ENCODE data around the gene CRABP2. TPM values are rescaled to one million over a fixed set of nuclear protein-coding genes. Genes with fewer than 3 reads are reported as not detected.

Gene CRABP2
- total and polyA plus RNA-seq, 2 experiments from 2014 or later, result 45.9 to 137 TPM

DNA sequence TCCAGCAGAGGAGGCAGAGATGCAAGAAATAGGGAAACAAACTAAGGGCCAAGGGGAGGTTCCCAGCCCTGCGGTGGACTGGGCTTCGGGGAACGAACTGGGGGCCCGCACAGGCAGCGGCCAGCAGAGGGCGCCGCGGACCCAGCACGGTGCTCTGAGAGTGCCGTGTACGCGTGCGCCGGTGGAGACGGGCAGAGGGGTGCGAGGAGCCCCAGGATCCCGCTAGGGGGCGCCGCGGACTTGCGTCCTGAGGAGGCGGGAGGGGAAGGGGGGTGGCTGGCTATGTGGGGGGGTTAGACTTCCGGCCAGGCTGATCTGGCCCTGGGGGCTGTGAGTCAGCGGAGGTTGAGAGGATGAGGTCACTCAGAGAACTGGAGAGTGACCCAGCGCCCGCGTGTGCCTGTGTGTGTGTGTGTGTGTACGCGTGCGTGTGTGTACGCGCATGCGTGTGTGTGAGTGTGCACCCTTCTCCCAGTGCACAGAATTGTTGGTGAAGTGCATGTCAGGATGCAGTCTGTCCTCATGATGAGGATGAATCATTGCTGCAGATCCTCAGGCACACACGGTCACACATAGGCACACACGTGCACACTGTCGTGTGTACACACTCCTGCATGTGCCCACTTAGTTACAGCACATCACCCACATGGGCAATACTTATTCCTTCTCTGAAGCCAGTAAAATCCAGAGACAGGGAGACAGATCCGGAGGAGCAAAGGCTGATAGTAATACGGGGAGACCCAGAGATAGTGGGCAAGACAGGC is 45.2 kb downstream of the CRABP2 start:
- H3K4me2 ChIP-seq, result peak overlapping the region; percentile 74
- no peaks in the 10 kb centered on the region for H3K79me2 ChIP-seq (replicated peaks; ENCODE audit: insufficient read depth)
- peak overlapping the region; percentile 81; the same call in 1 of the 2 replicates for H3K27ac ChIP-seq (ENCODE audit: low read depth)

More for the DNA sequence above, 45.2 kb downstream of the CRABP2 start:
- no peaks in the 10 kb centered on the region; the same call in 1 of the 3 replicates for H3K9me3 Mint-ChIP-seq
- peaks cover 2% of the 10 kb centered on the region; the same call in 1 of the 3 replicates for H3K36me3 Mint-ChIP-seq (ENCODE audit: low read depth)
- peaks cover 47% of the 10 kb centered on the region for H3K27me3 Mint-ChIP-seq (ENCODE audit: insufficient read depth, low read depth, poor library complexity)
- peaks cover 67% of the 10 kb centered on the region for H3K4me1 ChIP-seq (ENCODE audit: insufficient read depth)
- 0 out of 2 replicates have a peak overlapping the region, but pooled peaks have one; percentile 9 for H3K4me3 ChIP-seq
- H3K4me3 Mint-ChIP-seq, result peak overlapping the region; percentile 40; the same call in 2 of the 3 replicates
- DNase-seq (ENCODE audit: low spot score), result peak; percentile 99
- H2AFZ ChIP-seq, result peak overlapping the region; percentile 74; the same call in 1 of the 2 replicates
- no peaks in the 10 kb centered on the region for H3K9me2 ChIP-seq (ENCODE audit: insufficient read depth)
- peaks cover 24% of the 10 kb centered on the region; the same call in 1 of the 2 replicates for H3F3A ChIP-seq (replicated peaks; ENCODE audit: low read depth)
- no peaks in the 10 kb centered on the region for H4K20me1 ChIP-seq (replicated peaks; ENCODE audit: insufficient read depth)
- H3K4me1 Mint-ChIP-seq, result peaks cover 72% of the 10 kb centered on the region
- H3K27ac Mint-ChIP-seq, result peak overlapping the region; percentile 98
- peaks cover 47% of the 10 kb centered on the region for H3K27me3 ChIP-seq (ENCODE audit: insufficient read depth)
- H3K36me3 ChIP-seq (ENCODE audit: insufficient read depth), result no peaks in the 10 kb centered on the region
- no peak for TF ChIP-seq JUNB (IDR thresholded peaks at IDR 0.05; ENCODE audit: unreplicated experiment)
- TF ChIP-seq POLR2AphosphoS5 (IDR thresholded peaks at IDR 0.05; ENCODE audit: low read depth), result peak; percentile 27; the same call in 1 of the 2 replicates
- TF ChIP-seq, protein P1, sequence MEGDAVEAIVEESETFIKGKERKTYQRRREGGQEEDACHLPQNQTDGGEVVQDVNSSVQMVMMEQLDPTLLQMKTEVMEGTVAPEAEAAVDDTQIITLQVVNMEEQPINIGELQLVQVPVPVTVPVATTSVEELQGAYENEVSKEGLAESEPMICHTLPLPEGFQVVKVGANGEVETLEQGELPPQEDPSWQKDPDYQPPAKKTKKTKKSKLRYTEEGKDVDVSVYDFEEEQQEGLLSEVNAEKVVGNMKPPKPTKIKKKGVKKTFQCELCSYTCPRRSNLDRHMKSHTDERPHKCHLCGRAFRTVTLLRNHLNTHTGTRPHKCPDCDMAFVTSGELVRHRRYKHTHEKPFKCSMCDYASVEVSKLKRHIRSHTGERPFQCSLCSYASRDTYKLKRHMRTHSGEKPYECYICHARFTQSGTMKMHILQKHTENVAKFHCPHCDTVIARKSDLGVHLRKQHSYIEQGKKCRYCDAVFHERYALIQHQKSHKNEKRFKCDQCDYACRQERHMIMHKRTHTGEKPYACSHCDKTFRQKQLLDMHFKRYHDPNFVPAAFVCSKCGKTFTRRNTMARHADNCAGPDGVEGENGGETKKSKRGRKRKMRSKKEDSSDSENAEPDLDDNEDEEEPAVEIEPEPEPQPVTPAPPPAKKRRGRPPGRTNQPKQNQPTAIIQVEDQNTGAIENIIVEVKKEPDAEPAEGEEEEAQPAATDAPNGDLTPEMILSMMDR (conservative IDR thresholded peaks at IDR 0.05; ENCODE audit: low read depth in 2 of 2), result peak; percentile 93 to 98
- TF ChIP-seq CREB1 (CRISPR knock-in tag; IDR thresholded peaks at IDR 0.05; ENCODE audit: low read depth), result peak; percentile 60; the same call in 1 of the 2 replicates
- TF ChIP-seq, protein P2, sequence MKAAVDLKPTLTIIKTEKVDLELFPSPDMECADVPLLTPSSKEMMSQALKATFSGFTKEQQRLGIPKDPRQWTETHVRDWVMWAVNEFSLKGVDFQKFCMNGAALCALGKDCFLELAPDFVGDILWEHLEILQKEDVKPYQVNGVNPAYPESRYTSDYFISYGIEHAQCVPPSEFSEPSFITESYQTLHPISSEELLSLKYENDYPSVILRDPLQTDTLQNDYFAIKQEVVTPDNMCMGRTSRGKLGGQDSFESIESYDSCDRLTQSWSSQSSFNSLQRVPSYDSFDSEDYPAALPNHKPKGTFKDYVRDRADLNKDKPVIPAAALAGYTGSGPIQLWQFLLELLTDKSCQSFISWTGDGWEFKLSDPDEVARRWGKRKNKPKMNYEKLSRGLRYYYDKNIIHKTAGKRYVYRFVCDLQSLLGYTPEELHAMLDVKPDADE (IDR thresholded peaks at IDR 0.05), result peak; percentile 74; the same call in 1 of the 2 replicates
- TF ChIP-seq ZNF114 (CRISPR knock-in tag; IDR thresholded peaks at IDR 0.05), result no peak
- TF ChIP-seq ZNF331 (CRISPR knock-in tag; IDR thresholded peaks at IDR 0.05; ENCODE audit: low read depth), result no peak
- TF ChIP-seq, protein P3, sequence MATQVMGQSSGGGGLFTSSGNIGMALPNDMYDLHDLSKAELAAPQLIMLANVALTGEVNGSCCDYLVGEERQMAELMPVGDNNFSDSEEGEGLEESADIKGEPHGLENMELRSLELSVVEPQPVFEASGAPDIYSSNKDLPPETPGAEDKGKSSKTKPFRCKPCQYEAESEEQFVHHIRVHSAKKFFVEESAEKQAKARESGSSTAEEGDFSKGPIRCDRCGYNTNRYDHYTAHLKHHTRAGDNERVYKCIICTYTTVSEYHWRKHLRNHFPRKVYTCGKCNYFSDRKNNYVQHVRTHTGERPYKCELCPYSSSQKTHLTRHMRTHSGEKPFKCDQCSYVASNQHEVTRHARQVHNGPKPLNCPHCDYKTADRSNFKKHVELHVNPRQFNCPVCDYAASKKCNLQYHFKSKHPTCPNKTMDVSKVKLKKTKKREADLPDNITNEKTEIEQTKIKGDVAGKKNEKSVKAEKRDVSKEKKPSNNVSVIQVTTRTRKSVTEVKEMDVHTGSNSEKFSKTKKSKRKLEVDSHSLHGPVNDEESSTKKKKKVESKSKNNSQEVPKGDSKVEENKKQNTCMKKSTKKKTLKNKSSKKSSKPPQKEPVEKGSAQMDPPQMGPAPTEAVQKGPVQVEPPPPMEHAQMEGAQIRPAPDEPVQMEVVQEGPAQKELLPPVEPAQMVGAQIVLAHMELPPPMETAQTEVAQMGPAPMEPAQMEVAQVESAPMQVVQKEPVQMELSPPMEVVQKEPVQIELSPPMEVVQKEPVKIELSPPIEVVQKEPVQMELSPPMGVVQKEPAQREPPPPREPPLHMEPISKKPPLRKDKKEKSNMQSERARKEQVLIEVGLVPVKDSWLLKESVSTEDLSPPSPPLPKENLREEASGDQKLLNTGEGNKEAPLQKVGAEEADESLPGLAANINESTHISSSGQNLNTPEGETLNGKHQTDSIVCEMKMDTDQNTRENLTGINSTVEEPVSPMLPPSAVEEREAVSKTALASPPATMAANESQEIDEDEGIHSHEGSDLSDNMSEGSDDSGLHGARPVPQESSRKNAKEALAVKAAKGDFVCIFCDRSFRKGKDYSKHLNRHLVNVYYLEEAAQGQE (IDR thresholded peaks at IDR 0.05; ENCODE audit: unreplicated experiment), result no peak
- no peak for TF ChIP-seq NANOG (IDR thresholded peaks at IDR 0.05; ENCODE audit: borderline replicate concordance)
- no peak for TF ChIP-seq STAT1 (IDR thresholded peaks at IDR 0.05; ENCODE audit: unreplicated experiment)
- peak; percentile 64 for ATAC-seq
